Peyer's patch (tissue), 4 donors: Measurements from ENCODE around the gene BRIP1.
"Not testable (repeated sequence)": the region's sequence is repeated elsewhere in the genome, so short reads cannot be mapped to it uniquely, and the experiment has no call there.

Experiments used
- POLR2A ChIP-seq, 2 donors: fragments of 450-650 bp; IDR thresholded peaks; one replicate each; pipeline ENCODE4 v1.5.1; 2017; ENCODE audit warnings: antibody characterized with exemption in 2 of 2, mild to moderate bottlenecking in 2 of 2, moderate library complexity in 2 of 2
- TF ChIP-seq, protein P1 (sequence below), 6 experiments: fragments of 450-650 bp in 4 of 6; fragments of 200-600 bp in 2 of 6; sonication (generic) in 1 of 6; IDR thresholded peaks; one replicate each; pipeline ENCODE4 v1.5.1; 2017 to 2019; ENCODE audit warnings: antibody characterized with exemption in 6 of 6, mild to moderate bottlenecking in 3 of 6, moderate library complexity in 1 of 6

DNA sequence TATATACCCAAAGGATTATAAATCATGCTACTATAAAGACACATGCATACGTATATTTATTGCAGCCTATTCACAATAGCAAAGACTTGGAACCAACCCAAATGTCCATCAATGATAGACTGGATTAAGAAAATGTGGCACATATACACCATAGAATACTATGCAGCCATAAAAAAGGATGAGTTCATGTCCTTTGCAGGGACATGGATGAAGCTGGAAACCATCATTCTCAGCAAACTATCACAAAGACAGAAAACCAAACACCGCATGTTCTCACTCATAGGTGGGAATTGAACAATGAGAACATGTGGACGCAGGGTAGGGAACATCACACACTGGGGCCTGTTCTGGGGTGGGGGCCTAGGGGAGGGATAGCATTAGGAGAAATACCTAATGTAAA, 89.2 kb downstream of the BRIP1 start:
- TF ChIP-seq, protein P1, sequence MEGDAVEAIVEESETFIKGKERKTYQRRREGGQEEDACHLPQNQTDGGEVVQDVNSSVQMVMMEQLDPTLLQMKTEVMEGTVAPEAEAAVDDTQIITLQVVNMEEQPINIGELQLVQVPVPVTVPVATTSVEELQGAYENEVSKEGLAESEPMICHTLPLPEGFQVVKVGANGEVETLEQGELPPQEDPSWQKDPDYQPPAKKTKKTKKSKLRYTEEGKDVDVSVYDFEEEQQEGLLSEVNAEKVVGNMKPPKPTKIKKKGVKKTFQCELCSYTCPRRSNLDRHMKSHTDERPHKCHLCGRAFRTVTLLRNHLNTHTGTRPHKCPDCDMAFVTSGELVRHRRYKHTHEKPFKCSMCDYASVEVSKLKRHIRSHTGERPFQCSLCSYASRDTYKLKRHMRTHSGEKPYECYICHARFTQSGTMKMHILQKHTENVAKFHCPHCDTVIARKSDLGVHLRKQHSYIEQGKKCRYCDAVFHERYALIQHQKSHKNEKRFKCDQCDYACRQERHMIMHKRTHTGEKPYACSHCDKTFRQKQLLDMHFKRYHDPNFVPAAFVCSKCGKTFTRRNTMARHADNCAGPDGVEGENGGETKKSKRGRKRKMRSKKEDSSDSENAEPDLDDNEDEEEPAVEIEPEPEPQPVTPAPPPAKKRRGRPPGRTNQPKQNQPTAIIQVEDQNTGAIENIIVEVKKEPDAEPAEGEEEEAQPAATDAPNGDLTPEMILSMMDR (IDR thresholded peaks at IDR 0.05) = not testable (repeated sequence)
- not testable (repeated sequence) for TF ChIP-seq POLR2A (IDR thresholded peaks at IDR 0.05)
